ENCODE results near the gene LRCH2. TPM values are rescaled to one million over a fixed set of nuclear protein-coding genes. Genes with fewer than 3 reads are reported as not detected.

LRCH2 gene
- total RNA-seq = 3.1 TPM

DNA sequence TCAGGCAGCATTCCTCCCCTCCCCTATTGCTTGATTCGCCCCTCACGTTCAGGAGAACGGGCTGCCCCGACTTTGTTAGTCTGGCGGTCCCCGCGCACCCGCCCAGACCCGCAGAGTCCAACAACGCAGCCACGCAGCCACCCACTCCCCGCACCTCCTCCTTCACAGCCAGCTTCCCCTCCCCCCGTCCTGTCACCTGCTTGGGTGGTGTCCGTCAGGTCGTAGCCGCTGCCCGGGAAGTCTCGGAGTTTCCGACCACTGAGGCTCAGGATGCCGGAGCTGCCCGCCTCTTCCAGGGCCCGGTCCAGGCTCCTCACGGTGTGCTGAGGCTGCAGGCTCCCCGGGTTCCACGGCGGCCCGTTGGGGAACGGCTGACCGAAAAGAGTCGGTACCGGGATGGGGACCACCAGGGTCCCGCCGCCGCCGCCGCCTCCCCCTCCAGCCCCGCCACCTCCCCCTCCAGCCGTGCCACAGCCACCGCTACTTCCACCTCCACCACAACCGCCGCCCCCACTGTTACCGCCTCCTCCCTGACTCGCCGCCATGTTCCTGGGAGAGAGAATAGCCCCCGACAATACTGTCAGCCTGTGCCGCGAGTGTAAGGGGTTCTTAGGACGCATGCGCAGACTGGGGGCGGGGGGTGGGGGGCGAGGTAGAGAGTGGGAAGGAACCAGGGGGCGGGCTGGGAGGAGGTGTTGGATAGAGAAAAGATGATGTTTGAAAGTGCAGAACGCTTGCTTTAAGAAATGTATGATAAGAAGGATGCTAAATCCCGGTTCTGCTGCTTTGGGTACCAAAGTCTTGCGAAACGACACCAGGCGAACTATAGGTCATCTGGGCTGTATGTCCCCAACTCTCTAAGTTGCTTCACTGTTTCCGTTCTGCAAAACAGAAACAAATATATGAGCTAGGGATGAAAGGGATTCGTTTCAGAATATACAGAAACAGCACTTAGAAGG, at the start of gene LRCH2:
TSS of gene LRCH2 (minus strand) at position 600 of the 959 bp plus-strand sequence. CDS start at position 545, 55 bp downstream.
- Histone ChIP-seq H3K4me3 (ENCODE audit: low read length in 3 of 3) (peak within 1 kb of the TSS; percentile 37 to 67 (median 55)), H3K27ac (ENCODE audit: low read depth, low read length) (no peak within 1 kb of the TSS), H3K4me1 (ENCODE audit: control insufficient read depth in 3 of 3, insufficient read depth in 3 of 3, low read length in 3 of 3) (no peaks in the 10 kb centered on the region), H3K9me3 (ENCODE audit: control insufficient read depth in 3 of 3, low read length in 3 of 3) (no peaks in the 10 kb centered on the region), H3K36me3 (ENCODE audit: control insufficient read depth in 3 of 3, insufficient read depth in 3 of 3, low read length in 3 of 3) (no peaks in the 10 kb centered on the region), H3K9ac (ENCODE audit: low read depth in 1 of 3, low read length in 3 of 3) (peak within 1 kb of the TSS in 2 of 3 donors; percentile 3 to 40), H3K27me3 (ENCODE audit: control insufficient read depth in 3 of 3, insufficient read depth in 3 of 3, low read length in 3 of 3) (peaks cover 0 to 11% (median 0%) of the 10 kb centered on the region in 3 donors)

DNA sequence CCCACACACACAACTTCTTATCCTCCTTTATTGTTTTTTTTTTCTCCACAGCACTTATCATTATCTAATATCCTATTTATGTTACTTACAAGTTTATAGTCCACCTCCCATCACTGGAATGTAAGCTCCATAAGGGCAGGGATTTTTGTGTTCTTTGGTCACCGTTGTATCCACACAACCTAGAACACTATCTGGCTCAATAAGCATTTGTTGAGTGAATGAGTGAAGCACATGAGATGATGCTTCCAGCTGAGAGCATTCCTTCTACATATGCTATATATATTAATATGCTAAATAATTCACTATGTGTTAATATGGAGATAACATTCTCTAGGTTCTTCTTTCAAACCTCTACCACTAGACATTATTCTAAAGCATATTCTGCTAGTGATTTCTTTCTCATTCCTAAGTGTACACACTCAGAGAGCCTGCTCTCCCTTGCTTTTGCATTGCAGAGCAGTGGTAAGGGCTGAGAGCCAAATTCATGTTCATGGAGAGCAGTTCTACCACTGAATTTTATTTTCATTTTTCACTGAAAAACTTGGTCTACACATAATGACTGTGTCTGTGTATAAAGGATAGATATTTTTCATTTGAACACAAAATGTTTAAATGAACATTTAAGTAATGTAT, 35.3 kb upstream of the LRCH2 start:
- H3K36me3 ChIP-seq (ENCODE audit: control insufficient read depth in 3 of 3, insufficient read depth in 3 of 3, low read length in 3 of 3) = no peaks in the 10 kb centered on the region
- peaks cover 0 to 2% (median 0%) of the 10 kb centered on the region in 3 donors for H3K27me3 ChIP-seq (ENCODE audit: control insufficient read depth in 3 of 3, insufficient read depth in 3 of 3, low read length in 3 of 3)
- no peak overlapping the region for H3K9ac ChIP-seq (ENCODE audit: low read depth in 1 of 3, low read length in 3 of 3)
- no peak overlapping the region for H3K27ac ChIP-seq (ENCODE audit: low read depth, low read length)
- no peak overlapping the region for H3K4me3 ChIP-seq (ENCODE audit: low read length in 3 of 3)
- H3K4me1 ChIP-seq (ENCODE audit: control insufficient read depth in 3 of 3, insufficient read depth in 3 of 3, low read length in 3 of 3) = no peaks in the 10 kb centered on the region
- H3K9me3 ChIP-seq (ENCODE audit: control insufficient read depth in 3 of 3, low read length in 3 of 3) = no peaks in the 10 kb centered on the region

GRCh38 chrX:115268421-115268820, 34.5 kb upstream of the LRCH2 start:
- Histone ChIP-seq H3K9ac (ENCODE audit: low read depth in 1 of 3, low read length in 3 of 3) (no peak overlapping the region), H3K27me3 (ENCODE audit: control insufficient read depth in 3 of 3, insufficient read depth in 3 of 3, low read length in 3 of 3) (peaks cover 0 to 2% (median 0%) of the 10 kb centered on the region in 3 donors), H3K4me3 (ENCODE audit: low read length in 3 of 3) (no peak overlapping the region), H3K9me3 (ENCODE audit: control insufficient read depth in 3 of 3, low read length in 3 of 3) (no peaks in the 10 kb centered on the region), H3K36me3 (ENCODE audit: control insufficient read depth in 3 of 3, insufficient read depth in 3 of 3, low read length in 3 of 3) (no peaks in the 10 kb centered on the region), H3K27ac (ENCODE audit: low read depth, low read length) (no peak overlapping the region), H3K4me1 (ENCODE audit: control insufficient read depth in 3 of 3, insufficient read depth in 3 of 3, low read length in 3 of 3) (no peaks in the 10 kb centered on the region)

DNA sequence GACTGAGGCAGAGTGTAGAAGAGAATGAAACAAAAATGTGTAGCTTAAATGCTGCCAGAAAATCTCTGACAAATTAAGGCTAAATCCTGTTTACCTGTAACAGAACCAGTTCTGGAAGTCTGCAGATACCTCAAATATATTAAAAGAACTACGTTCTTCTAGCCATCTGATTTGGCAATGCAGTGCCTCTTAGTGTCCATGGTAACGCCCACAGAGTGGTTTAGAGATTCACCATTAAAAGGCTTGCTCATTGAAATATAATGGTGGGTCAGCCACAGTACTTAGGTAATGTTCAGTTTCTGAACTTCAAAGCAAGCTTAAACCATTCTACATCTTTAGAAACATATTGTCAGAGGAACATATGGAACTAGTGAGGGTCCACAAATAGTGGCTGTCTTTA, 32.4 kb upstream of the LRCH2 start:
- no peak overlapping the region for H3K4me3 ChIP-seq (ENCODE audit: low read length in 3 of 3)
- H3K36me3 ChIP-seq (ENCODE audit: control insufficient read depth in 3 of 3, insufficient read depth in 3 of 3, low read length in 3 of 3) = no peaks in the 10 kb centered on the region
- peaks cover 0 to 2% (median 0%) of the 10 kb centered on the region in 3 donors for H3K27me3 ChIP-seq (ENCODE audit: control insufficient read depth in 3 of 3, insufficient read depth in 3 of 3, low read length in 3 of 3)
- H3K9me3 ChIP-seq (ENCODE audit: control insufficient read depth in 3 of 3, low read length in 3 of 3) = no peaks in the 10 kb centered on the region
- H3K4me1 ChIP-seq (ENCODE audit: control insufficient read depth in 3 of 3, insufficient read depth in 3 of 3, low read length in 3 of 3) = no peaks in the 10 kb centered on the region
- no peak overlapping the region for H3K9ac ChIP-seq (ENCODE audit: low read depth in 1 of 3, low read length in 3 of 3)
- no peak overlapping the region for H3K27ac ChIP-seq (ENCODE audit: low read depth, low read length)

DNA sequence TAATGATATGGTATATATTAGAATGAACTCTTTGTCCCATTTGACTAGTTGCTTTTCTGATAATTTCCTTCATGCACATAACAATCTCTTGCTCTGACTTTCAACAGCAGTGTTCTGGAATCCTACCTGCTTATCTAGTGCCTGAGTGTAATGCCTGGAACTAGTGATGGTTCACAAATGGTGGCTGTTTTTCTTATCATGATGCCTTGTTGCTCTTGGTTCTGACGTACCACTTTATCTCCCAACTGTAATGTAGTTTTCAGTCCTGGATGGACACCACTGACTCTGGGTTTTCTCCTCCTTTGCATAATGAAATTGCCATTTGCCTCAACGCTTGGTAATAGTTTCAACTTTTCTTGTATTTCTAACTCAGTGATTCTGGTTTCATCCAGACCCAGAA, 30.1 kb upstream of the LRCH2 start:
- Histone ChIP-seq H3K4me1 (ENCODE audit: control insufficient read depth in 3 of 3, insufficient read depth in 3 of 3, low read length in 3 of 3) (no peaks in the 10 kb centered on the region), H3K4me3 (ENCODE audit: low read length in 3 of 3) (no peak overlapping the region), H3K36me3 (ENCODE audit: control insufficient read depth in 3 of 3, insufficient read depth in 3 of 3, low read length in 3 of 3) (no peaks in the 10 kb centered on the region), H3K27me3 (ENCODE audit: control insufficient read depth in 3 of 3, insufficient read depth in 3 of 3, low read length in 3 of 3) (peaks cover 0 to 7% (median 0%) of the 10 kb centered on the region in 3 donors), H3K9me3 (ENCODE audit: control insufficient read depth in 3 of 3, low read length in 3 of 3) (no peaks in the 10 kb centered on the region), H3K9ac (ENCODE audit: low read depth in 1 of 3, low read length in 3 of 3) (no peak overlapping the region), H3K27ac (ENCODE audit: low read depth, low read length) (no peak overlapping the region)

- no peaks in the 10 kb centered on the region for H3K4me1 ChIP-seq (ENCODE audit: control insufficient read depth in 3 of 3, insufficient read depth in 3 of 3, low read length in 3 of 3)
- no peak overlapping the region for H3K4me3 ChIP-seq (ENCODE audit: low read length in 3 of 3)
- H3K36me3 ChIP-seq (ENCODE audit: control insufficient read depth in 3 of 3, insufficient read depth in 3 of 3, low read length in 3 of 3) = no peaks in the 10 kb centered on the region
- H3K27me3 ChIP-seq (ENCODE audit: control insufficient read depth in 3 of 3, insufficient read depth in 3 of 3, low read length in 3 of 3) = peaks cover 0 to 9% (median 0%) of the 10 kb centered on the region in 3 donors
- H3K9ac ChIP-seq (ENCODE audit: low read depth in 1 of 3, low read length in 3 of 3) = no peak overlapping the region
- H3K27ac ChIP-seq (ENCODE audit: low read depth, low read length) = no peak overlapping the region
- H3K9me3 ChIP-seq (ENCODE audit: control insufficient read depth in 3 of 3, low read length in 3 of 3) = no peaks in the 10 kb centered on the region
These were observed 27.3 kb upstream of the LRCH2 start for GRCh38 chrX:115261148-115261547.

DNA sequence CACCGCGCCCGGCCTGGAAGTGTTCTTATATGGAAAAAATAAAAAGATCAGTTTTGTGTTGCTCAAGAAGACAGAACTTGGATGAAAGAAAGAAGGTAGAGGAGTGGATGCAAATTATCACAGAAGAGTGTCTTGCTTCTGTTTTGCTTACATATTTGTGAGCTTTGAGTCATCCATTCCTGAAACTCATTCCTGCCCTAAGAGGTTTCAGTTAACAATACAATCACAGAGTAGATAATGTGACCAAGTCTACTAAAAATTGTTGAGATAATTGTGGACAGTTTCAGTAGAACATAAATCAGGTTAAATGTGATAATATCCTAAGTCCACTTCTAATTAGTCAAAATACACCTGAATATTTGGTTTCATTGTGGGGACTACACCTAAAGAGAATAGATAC, 26.4 kb upstream of the LRCH2 start:
- Histone ChIP-seq H3K36me3 (ENCODE audit: control insufficient read depth in 3 of 3, insufficient read depth in 3 of 3, low read length in 3 of 3) (no peaks in the 10 kb centered on the region), H3K27ac (ENCODE audit: low read depth, low read length) (no peak overlapping the region), H3K27me3 (ENCODE audit: control insufficient read depth in 3 of 3, insufficient read depth in 3 of 3, low read length in 3 of 3) (peaks cover 0 to 9% (median 0%) of the 10 kb centered on the region in 3 donors), H3K4me1 (ENCODE audit: control insufficient read depth in 3 of 3, insufficient read depth in 3 of 3, low read length in 3 of 3) (no peaks in the 10 kb centered on the region), H3K9ac (ENCODE audit: low read depth in 1 of 3, low read length in 3 of 3) (no peak overlapping the region), H3K9me3 (ENCODE audit: control insufficient read depth in 3 of 3, low read length in 3 of 3) (no peaks in the 10 kb centered on the region), H3K4me3 (ENCODE audit: low read length in 3 of 3) (no peak overlapping the region)

DNA sequence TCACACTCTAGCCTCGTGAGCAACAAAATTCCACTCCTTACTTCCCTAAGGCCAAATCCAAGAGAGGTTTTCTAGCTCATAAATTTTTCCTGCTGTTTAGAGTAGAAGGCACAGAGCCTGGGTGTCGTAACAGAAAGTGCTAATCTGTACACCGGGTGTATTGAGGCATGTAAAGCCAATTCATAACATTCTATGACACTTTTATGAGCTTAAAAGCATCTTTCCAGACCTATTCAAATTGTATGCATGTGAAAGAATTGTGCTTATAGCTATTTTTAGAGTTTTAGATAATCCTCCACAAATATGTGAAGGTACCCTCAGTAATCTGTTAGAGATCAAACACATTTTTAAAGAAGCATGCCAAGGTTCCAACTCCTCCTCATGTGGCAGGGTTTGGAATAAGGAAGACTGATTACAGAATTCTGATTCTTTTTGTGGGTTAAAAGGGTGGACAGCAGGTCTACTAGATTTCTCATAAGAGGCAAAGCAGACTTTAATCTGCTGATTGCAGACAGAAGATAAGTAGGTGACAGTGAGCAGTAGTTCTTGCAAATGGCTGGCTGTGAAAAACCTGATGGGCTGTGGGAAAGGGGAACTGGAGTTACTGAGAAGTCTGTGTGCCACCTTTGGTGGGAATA, 25.5 kb upstream of the LRCH2 start:
- Histone ChIP-seq H3K36me3 (ENCODE audit: control insufficient read depth in 3 of 3, insufficient read depth in 3 of 3, low read length in 3 of 3) (no peaks in the 10 kb centered on the region), H3K4me3 (ENCODE audit: low read length in 3 of 3) (no peak overlapping the region), H3K9ac (ENCODE audit: low read depth in 1 of 3, low read length in 3 of 3) (no peak overlapping the region), H3K27ac (ENCODE audit: low read depth, low read length) (no peak overlapping the region), H3K27me3 (ENCODE audit: control insufficient read depth in 3 of 3, insufficient read depth in 3 of 3, low read length in 3 of 3) (peaks cover 0 to 9% (median 0%) of the 10 kb centered on the region in 3 donors), H3K9me3 (ENCODE audit: control insufficient read depth in 3 of 3, low read length in 3 of 3) (no peaks in the 10 kb centered on the region), H3K4me1 (ENCODE audit: control insufficient read depth in 3 of 3, insufficient read depth in 3 of 3, low read length in 3 of 3) (no peaks in the 10 kb centered on the region)

- Histone ChIP-seq H3K4me1 (ENCODE audit: control insufficient read depth in 3 of 3, insufficient read depth in 3 of 3, low read length in 3 of 3) (no peaks in the 10 kb centered on the region), H3K9me3 (ENCODE audit: control insufficient read depth in 3 of 3, low read length in 3 of 3) (no peaks in the 10 kb centered on the region), H3K9ac (ENCODE audit: low read depth in 1 of 3, low read length in 3 of 3) (no peak overlapping the region), H3K36me3 (ENCODE audit: control insufficient read depth in 3 of 3, insufficient read depth in 3 of 3, low read length in 3 of 3) (no peaks in the 10 kb centered on the region), H3K27me3 (ENCODE audit: control insufficient read depth in 3 of 3, insufficient read depth in 3 of 3, low read length in 3 of 3) (peaks cover 0 to 9% (median 0%) of the 10 kb centered on the region in 3 donors), H3K27ac (ENCODE audit: low read depth, low read length) (no peak overlapping the region), H3K4me3 (ENCODE audit: low read length in 3 of 3) (no peak overlapping the region)
These were observed 23.8 kb upstream of the LRCH2 start for GRCh38 chrX:115257711-115258110.
